Panc1 (cell line): ENCODE measurements around the gene SLFN5.

Experiments
- CTCF ChIP-seq: fragments of 450-650 bp; IDR thresholded peaks from 2 replicates; pipeline ENCODE4 v1.5.1; 2017; ENCODE audit warnings: mild to moderate bottlenecking
- REST ChIP-seq, 2 experiments: IDR thresholded peaks; 2 replicates each; pipeline ENCODE4 v1.6.1; 2011 to 2012; ENCODE audit warnings: low read depth in 2 of 2, control low read depth in 1 of 2, low read length in 1 of 2, mild to moderate bottlenecking in 1 of 2, moderate library complexity in 1 of 2; ENCODE audit not compliant: insufficient read depth in 1 of 2

DNA sequence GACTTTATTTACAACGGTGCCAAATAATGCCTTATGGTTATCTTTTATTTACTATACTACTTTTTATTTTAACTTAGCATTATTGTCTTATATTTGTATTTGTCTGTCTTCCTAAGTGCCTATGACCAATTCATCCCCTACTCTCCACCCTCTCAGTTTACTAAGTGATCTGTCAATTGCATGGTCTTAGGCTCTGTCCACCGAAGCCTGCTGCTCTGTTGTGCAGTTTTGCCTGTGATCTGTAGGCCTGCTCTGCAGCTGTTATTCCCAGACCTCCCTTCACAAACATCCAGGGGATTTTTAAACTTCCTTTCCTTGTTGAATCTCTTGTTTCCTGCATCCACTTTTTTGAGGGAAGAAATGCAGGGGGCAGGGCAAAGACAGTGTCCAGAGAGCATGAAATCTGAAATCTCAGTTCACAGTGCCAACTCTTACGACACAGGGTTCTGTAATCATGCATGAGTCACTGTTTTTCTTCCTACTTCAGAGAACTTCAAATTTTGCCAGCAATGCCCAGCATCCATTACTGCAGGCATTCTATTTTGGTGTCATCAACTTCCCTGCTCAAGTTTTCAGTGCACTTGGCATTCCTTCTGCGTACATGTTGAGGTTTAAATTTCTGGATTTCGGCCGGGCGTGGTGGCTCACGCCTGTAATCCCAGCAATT lies 11.4 kb downstream of the SLFN5 start:
- TF ChIP-seq REST (IDR thresholded peaks at IDR 0.05; ENCODE audit: insufficient read depth in 1 of 2, low read depth in 2 of 2, low read length in 1 of 2) (no peak), CTCF (no peak)
